TTC549 (cell line): ENCODE data around the gene OR8U1.
"Not testable (repeated sequence)": the region's sequence is repeated elsewhere in the genome, so short reads cannot be mapped to it uniquely, and the experiment has no call there.

Source experiments
- FAIRE-seq: peaks from 2 replicates; lab custom pipeline; 2012; peaks lifted over from hg19 to GRCh38; lab: Jason Lieb, UNC

The OR8U1 gene

DNA sequence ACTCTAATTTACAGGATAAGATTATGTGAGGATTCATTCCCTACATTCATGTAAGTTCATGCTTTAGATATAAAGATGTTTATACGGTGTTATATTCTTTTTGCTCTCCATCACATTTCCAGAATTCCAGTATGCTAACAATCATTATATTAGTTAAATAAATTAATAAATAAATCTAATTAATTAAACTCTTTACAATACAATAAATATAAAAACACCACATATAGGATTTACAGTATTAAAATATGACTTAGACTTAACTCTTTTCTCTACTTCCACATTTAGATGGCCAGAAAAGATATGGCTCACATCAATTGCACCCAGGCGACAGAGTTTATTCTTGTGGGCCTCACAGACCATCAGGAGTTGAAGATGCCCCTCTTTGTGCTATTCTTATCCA, at the start of gene OR8U1:
TSS of gene OR8U1 (plus strand) at position 301 of the 400 bp plus-strand sequence. CDS start at position 301, 0 bp downstream.
- no peak for FAIRE-seq

DNA sequence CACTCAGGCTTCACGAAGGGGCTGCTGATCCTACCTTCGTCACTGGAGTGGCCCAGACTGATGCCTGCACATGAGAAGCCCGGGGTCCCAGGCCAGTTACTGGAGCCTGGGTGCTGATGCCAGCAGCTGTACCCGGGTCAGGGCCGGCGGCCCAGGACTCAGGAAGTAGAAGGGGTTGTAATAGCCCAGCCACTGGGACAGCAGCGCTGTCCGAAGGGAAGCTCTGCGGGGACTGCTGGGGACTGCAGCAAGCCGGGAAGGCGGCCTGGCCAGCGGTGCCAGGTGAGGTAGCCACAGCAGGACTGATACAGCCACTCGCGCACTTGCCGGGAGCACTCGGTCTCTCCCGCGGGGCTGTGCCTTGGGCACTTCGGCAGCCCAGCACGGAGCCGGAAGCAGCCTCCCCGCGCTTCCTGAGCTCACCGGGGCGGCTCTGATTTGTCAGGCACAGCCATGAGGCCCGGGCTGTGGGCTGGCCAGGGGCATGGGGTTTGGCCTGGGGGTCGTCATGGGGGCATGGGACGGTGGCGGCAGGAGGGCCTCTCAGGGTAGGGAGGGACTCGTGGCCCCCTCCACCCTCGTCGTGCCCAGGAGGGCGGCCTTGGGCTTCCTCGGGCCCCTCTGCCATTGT, 43.4 kb upstream of the OR8U1 start:
- no peak for FAIRE-seq

DNA sequence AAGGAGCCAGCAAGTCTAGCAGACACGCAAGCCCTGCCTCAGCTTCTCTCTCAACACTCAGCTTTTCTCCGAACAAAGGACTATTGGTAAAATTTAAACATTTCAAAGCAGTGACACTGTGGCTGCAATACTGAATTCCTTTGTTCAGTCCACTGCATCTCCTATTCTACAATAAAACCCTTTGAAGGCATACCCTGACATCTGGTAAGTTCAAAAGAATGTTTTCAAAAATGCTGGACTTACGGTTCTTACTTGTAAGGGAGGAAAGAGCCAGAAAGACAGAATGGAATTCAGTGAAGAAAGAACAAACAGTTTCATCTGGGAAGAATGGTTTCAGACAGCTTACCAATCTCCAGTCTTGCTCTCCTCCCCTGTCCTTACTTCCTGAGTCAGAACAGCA, 42.3 kb upstream of the OR8U1 start:
- FAIRE-seq: no peak

DNA sequence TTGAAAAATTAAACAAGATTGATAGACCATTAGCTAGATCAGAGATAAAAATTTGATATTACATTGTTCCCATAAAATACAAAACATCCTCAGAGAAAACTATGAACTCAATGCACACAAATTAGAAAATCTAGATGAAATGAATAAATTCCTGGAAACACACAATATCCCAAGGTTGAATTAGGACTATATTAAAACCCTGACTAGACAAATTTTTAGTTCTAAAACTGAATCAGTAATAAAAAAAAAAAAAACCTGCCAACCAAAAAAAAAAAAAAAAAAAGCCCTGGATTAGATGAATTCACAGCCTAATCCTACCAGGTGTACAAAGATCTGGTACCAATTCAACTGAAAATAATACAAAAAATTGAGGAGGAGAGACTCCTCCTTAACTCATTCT, 35.1 kb upstream of the OR8U1 start:
- no peak for FAIRE-seq

DNA sequence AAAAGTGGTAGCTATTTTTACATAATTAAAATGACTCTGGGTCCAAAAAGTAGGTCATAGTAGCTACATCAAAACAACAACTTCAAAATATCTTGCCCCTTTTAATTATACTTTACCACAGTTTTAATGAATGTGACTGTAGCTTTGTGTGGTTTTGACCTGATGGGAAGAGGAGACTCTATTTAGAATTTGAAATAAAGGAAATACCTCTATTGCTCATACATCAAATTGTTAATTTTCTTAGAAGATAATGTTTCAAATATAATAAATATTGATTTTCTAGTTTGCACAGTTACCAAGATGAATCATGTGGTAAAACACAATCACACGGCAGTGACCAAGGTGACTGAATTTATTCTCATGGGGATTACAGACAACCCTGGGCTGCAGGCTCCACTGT, 29.7 kb upstream of the OR8U1 start, which contains the start of gene OR8K1:
TSS of gene OR8K1 (plus strand) at position 301 of the 400 bp plus-strand sequence. CDS start at position 301, 0 bp downstream.
- no peak for FAIRE-seq

DNA sequence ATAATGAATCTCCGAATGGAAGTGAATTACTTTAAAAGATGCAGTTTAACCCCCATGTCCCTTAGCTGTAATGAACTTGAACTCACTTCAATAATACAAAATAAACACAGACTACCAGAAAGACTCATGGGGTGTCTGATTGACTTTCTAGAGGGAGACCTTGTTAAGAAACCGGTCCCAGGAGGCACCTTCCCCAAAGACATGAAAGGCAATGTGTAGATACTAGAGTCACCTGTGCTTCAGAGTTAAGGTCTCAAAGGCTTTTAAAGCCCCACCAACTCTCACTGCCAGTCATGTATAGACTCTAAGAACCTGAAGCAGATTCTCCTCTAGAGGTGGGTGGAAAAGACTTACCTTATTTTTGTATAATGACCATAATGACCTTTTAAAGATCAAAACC, 21.4 kb upstream of the OR8U1 start, which contains the start of gene OR8J1:
TSS of gene OR8J1 (plus strand) at position 301 of the 400 bp plus-strand sequence. CDS start 5,956 bp downstream, outside the sequence.
- no peak for FAIRE-seq

DNA sequence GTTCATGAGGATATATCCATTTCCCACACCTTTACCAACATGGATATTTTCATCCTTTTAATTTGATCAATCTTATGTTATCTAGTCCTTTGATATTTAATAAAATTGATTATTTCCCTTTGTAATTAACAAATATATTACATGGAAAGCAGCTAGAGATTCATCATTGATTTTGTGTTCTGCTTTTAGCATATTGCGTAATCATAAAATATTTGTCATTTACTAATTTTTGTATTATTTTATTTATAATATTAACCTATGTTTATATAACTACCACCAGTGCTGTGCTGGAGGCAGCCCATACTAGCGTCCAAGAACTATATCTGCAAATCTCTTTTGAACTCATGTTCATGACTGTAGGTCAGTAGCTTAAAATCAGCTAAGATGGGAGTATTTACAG, 4.7 kb downstream of the OR8U1 start:
- FAIRE-seq: no peak

DNA sequence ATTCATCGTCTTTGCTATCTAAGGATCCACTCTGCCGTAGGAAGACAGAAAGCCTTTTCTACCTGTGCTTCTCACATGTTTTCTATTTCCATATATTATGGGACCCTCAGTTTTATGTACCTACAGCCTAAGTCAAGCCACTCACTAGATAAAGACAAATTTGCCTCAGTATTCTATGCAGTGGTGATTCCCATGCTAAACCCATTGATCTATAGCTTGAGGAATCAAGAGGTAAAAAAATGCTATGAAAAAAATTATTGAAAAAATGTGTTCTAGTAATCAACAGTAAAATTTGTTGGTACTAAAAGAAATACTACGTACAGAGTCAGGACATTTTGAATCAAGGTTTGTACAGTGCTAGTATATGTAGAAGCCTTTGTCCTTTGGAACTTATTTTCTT, 19.0 kb downstream of the OR8U1 start:
- FAIRE-seq: no peak

DNA sequence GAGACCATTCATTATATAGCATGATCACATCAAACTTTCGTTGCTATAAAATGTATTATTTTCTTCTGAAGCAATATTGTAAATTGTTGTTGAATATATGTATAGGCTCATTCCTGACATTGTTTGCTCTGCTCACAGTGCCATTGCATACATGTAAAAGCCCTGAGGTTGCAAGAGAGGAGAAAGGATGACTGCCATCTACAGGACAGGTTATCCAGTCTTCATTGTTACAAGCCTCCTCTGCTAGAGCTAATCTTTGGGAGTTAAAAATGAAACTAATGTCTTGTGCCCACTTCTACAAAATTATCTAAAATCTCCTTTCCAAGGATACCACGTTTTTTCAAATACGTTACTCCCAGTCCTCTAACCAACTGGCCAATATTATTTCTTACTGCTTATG, 20.6 kb downstream of the OR8U1 start:
- FAIRE-seq: no peak

DNA sequence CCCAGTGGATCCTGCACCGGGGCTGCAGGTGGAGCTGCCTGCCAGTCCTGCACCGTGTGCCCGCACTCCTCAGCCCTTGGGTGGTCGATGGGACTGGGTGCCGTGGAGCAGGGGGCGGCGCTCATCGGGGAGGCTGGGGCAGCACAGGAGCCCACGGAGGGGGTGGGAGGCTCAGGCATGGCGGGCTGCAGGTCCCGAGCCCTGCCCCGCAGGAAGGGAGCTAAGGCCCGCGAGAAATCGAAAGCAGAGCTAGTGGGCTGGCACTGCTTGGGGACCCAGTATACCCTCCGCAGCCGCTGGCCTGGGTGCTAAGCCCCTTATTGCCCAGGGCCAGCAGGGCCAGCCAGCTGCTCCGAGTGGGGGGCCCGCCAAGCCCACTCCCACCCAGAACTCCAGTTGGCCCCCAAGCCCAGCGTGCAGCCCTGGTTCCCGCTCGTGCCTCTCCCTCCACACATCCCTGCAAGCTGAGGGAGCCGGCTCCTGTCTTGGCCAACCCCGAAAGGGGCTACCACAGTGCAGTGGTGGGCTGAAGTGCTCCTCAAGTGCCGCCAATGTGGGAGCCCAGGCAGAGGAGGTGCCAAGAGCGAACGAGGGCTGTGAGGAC, 26.5 kb downstream of the OR8U1 start:
- FAIRE-seq: not testable (repeated sequence)

DNA sequence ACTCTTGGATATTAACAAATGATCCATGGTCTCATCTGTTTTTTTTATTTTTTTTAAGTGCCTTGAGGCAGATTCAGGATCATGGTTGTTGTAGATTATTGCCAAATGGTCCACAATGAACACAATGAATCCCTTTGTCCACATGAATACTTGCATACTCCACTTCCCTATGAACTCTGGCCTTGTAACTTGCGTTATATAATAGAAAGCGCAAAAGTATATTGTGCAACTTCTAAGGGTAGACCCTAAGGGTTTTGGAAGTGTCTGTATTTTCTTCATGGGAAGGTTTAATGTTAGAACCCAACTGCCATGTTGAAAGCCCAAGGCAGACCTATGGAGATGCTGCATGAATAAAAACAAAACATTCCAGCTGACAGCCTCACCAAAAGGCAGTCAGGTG, 29.0 kb downstream of the OR8U1 start:
- no peak for FAIRE-seq

DNA sequence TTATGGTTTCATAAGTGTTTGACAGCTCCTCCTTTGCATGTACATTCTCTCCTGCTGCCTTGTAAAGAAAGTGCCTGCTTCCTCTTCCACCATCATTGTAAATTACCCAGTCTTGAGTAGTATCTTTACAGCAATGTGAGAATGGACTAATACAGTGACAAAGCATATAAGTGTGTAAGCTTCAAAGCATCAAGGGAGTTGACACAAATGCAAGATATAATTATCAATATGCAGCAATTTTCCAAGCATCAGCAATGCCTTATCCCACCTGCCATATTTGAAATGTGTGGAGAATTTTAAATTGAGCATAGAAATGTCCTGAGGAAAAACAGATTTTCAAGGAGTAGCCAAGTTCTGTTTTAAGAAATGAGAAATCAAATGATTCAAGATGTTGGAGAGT, 35.4 kb downstream of the OR8U1 start:
- FAIRE-seq: no peak

DNA sequence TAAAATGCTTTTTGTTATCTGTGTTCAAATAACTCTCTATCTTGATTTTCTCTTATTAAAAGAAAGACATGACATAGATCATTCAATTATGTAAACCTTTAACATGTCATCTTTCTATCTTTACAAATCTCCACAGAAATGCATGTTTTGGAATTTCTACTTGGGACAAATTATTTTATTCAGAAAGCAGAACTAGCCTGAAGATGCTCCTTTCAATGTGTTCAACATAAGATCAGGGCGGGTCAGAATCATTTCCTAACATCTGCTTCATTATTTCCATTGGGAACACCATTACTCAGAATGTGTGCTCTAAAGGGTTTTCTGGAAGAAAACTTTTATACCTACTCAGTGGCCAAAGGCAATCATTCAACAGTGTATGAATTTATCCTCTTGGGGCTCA, 37.0 kb downstream of the OR8U1 start, which contains the start of gene OR5AL1:
TSS of gene OR5AL1 (plus strand) at position 301 of the 400 bp plus-strand sequence.
- no peak for FAIRE-seq
